Smooth muscle cell (in vitro differentiated cells): ENCODE measurements around the gene RBM8A. TPM values are rescaled to one million over a fixed set of nuclear protein-coding genes. Genes with fewer than 3 reads are reported as not detected.

Experiments
- DNase-seq: peaks from one replicate; lab custom pipeline; 2025; ENCODE audit not compliant: unreplicated experiment; lab: John Stamatoyannopoulos, UW
- H2AFZ ChIP-seq: fragments of 200-600 bp; sonication (generic); 2 replicates; pipeline ENCODE4 v1.6.0; 2016; ENCODE audit warnings: antibody characterized with exemption, low read depth, mild to moderate bottlenecking
- H3F3A ChIP-seq: fragments of 200-600 bp; sonication (generic); 2 replicates; pipeline ENCODE4 v1.6.0; 2017; ENCODE audit warnings: antibody characterized with exemption, low read depth
- H3K27ac ChIP-seq: fragments of 200-600 bp; sonication (generic); 2 replicates; pipeline ENCODE4 v1.5.1; 2016; ENCODE audit warnings: low read depth, mild to moderate bottlenecking
- H3K27me3 ChIP-seq: fragments of 200-600 bp; sonication (generic); 2 replicates; pipeline ENCODE4 v1.6.1; 2016; ENCODE audit warnings: low read depth, mild to moderate bottlenecking
- H3K36me3 ChIP-seq: fragments of 200-600 bp; sonication (generic); 2 replicates; pipeline ENCODE4 v1.5.1; 2016; ENCODE audit warnings: low read depth
- H3K4me1 ChIP-seq: fragments of 200-600 bp; sonication (generic); 2 replicates; pipeline ENCODE4 v1.5.1; 2016; ENCODE audit warnings: low read depth
- H3K4me2 ChIP-seq: fragments of 200-600 bp; sonication (generic); 2 replicates; pipeline ENCODE4 v1.6.0; 2016; ENCODE audit warnings: mild to moderate bottlenecking
- H3K4me3 ChIP-seq: fragments of 200-600 bp; sonication (generic); 2 replicates; pipeline ENCODE4 v1.5.1; 2016; ENCODE audit warnings: mild to moderate bottlenecking
- H3K79me2 ChIP-seq: fragments of 200-600 bp; sonication (generic); 2 replicates; pipeline ENCODE4 v1.6.0; 2016; ENCODE audit warnings: low read depth, mild to moderate bottlenecking
- H3K9ac ChIP-seq: fragments of 200-600 bp; sonication (generic); 2 replicates; pipeline ENCODE4 v1.6.0; 2016; ENCODE audit warnings: low read depth
- H3K9me3 ChIP-seq: fragments of 200-600 bp; sonication (generic); replicated peaks from 2 replicates; pipeline ENCODE4 v1.5.1; 2016; ENCODE audit warnings: low read depth
- H4K20me1 ChIP-seq: fragments of 200-600 bp; sonication (generic); 2 replicates; pipeline ENCODE4 v1.6.0; 2016; ENCODE audit warnings: low read depth
- CTCF ChIP-seq: fragments of 200-600 bp; sonication (generic); IDR thresholded peaks from 2 replicates; pipeline ENCODE4 v1.5.1; 2017; ENCODE audit warnings: borderline replicate concordance, mild to moderate bottlenecking, antibody characterized with exemption; ENCODE audit not compliant: insufficient read depth, poor library complexity, severe bottlenecking
- WGBS: methylation state at CpG from one replicate; pipeline ENCODE4 v1.1.7; 2016; ENCODE audit warnings: low lambda C conversion rate; 5-methylcytosine and 5-hydroxymethylcytosine counted together
- polyA plus RNA-seq: library from polyadenylated mRNA; unstranded; fragments of >200 nt; fragmentation: Nextera tagmentation; extraction: Ambion mirVana; gene quantifications from 2 replicates; pipeline ENCODE4 v1.2.1, GENCODE V29; 2016
- total RNA-seq: library from RNA; depleted of rRNA; stranded (reverse); fragments of >200 nt; gene quantifications from 2 replicates; pipeline ENCODE4 v1.2.3, GENCODE V29; 2014

The RBM8A gene
- total and polyA plus RNA-seq, 2 experiments from 2014 or later, result 143 to 195 TPM

- no peak overlapping the region for H2AFZ ChIP-seq
- H3K4me2 ChIP-seq, result no peak overlapping the region
- TF ChIP-seq CTCF, result no peak
- no peaks in the 10 kb centered on the region for H3K9me3 ChIP-seq
- no peak overlapping the region for H3K4me3 ChIP-seq
- H3K27ac ChIP-seq, result no peak overlapping the region
- H3K9ac ChIP-seq, result no peak overlapping the region
- no peak for DNase-seq
- H3F3A ChIP-seq, result no peaks in the 10 kb centered on the region
- H4K20me1 ChIP-seq, result peaks cover 7% of the 10 kb centered on the region
- no peaks in the 10 kb centered on the region for H3K36me3 ChIP-seq
- H3K27me3 ChIP-seq, result no peaks in the 10 kb centered on the region
- WGBS, result 94% methylated on average over 6 of the region's 6 CpGs
- H3K4me1 ChIP-seq, result no peaks in the 10 kb centered on the region
- no peaks in the 10 kb centered on the region for H3K79me2 ChIP-seq
These were observed 15.6 kb upstream of the RBM8A start for GRCh38 chr1:145942871-145943270.

- H3K27me3 ChIP-seq, result no peaks in the 10 kb centered on the region
- H3K79me2 ChIP-seq, result no peaks in the 10 kb centered on the region
- no peak overlapping the region for H3K4me2 ChIP-seq
- H3K27ac ChIP-seq, result no peak overlapping the region
- no peaks in the 10 kb centered on the region for H3F3A ChIP-seq
- WGBS, result 89% methylated on average over 4 of the region's 4 CpGs
- no peak for TF ChIP-seq CTCF
- H2AFZ ChIP-seq, result no peak overlapping the region
- DNase-seq, result no peak
- H3K4me3 ChIP-seq, result no peak overlapping the region
- no peak overlapping the region for H3K9ac ChIP-seq
- H4K20me1 ChIP-seq, result peaks cover 7% of the 10 kb centered on the region
- no peaks in the 10 kb centered on the region for H3K4me1 ChIP-seq
- H3K36me3 ChIP-seq, result no peaks in the 10 kb centered on the region
- H3K9me3 ChIP-seq, result no peaks in the 10 kb centered on the region
These were observed 15.1 kb upstream of the RBM8A start for GRCh38 chr1:145942405-145942804.

- no peaks in the 10 kb centered on the region for H3F3A ChIP-seq
- peaks cover 4% of the 10 kb centered on the region for H3K4me1 ChIP-seq
- H4K20me1 ChIP-seq, result no peaks in the 10 kb centered on the region
- H3K9ac ChIP-seq, result no peak overlapping the region
- no peak overlapping the region for H3K27ac ChIP-seq
- 97% methylated on average over 1 of the region's 1 CpG for WGBS
- H3K4me3 ChIP-seq, result no peak overlapping the region
- no peaks in the 10 kb centered on the region for H3K9me3 ChIP-seq
- no peaks in the 10 kb centered on the region for H3K36me3 ChIP-seq
- H2AFZ ChIP-seq, result no peak overlapping the region
- DNase-seq, result no peak
- no peaks in the 10 kb centered on the region for H3K79me2 ChIP-seq
- no peak overlapping the region for H3K4me2 ChIP-seq
- no peak for TF ChIP-seq CTCF
- no peaks in the 10 kb centered on the region for H3K27me3 ChIP-seq
These were observed 10.2 kb upstream of the RBM8A start for GRCh38 chr1:145937436-145937835.

GRCh38 chr1:145936247-145936646 lies 9.0 kb upstream of the RBM8A start:
- H4K20me1 ChIP-seq, result no peaks in the 10 kb centered on the region
- no peak for TF ChIP-seq CTCF
- H3F3A ChIP-seq, result no peaks in the 10 kb centered on the region
- peaks cover 8% of the 10 kb centered on the region for H3K4me1 ChIP-seq
- no peaks in the 10 kb centered on the region for H3K36me3 ChIP-seq
- H3K9ac ChIP-seq, result no peak overlapping the region
- no peaks in the 10 kb centered on the region for H3K27me3 ChIP-seq
- no peak overlapping the region for H3K4me3 ChIP-seq
- no peak for DNase-seq
- no peaks in the 10 kb centered on the region for H3K79me2 ChIP-seq
- H3K27ac ChIP-seq, result no peak overlapping the region
- WGBS, result 89% methylated on average over 8 of the region's 8 CpGs
- no peak overlapping the region for H2AFZ ChIP-seq
- H3K4me2 ChIP-seq, result no peak overlapping the region
- no peaks in the 10 kb centered on the region for H3K9me3 ChIP-seq
